H1 (cell line): ENCODE results near the gene PET117. TPM values are rescaled to one million over a fixed set of nuclear protein-coding genes. Genes with fewer than 3 reads are reported as not detected.

Experiments used
- ASH2L ChIP-seq: fragments of 200-600, 300-600 bp; sonication (generic); IDR thresholded peaks from one replicate; pipeline ENCODE4 v1.7.1; 2017; ENCODE audit warnings: low read length
- SP2 ChIP-seq: IDR thresholded peaks from 2 replicates; pipeline ENCODE4 v1.6.1; 2012; ENCODE audit warnings: mild to moderate bottlenecking, low read length, inconsistent platforms
- SP4 ChIP-seq: IDR thresholded peaks from 2 replicates; pipeline ENCODE4 v1.6.1; 2012; ENCODE audit warnings: low read length, inconsistent platforms
- TAF1 ChIP-seq: IDR thresholded peaks from 2 replicates; pipeline ENCODE4 v1.6.1; 2011; ENCODE audit warnings: mild to moderate bottlenecking, low read depth, low read length
- polyA plus RNA-seq, 7 experiments: library from polyadenylated mRNA; depleted of rRNA in 3 of 7; stranded (reverse) in 5 of 7; unstranded in 2 of 7; fragments of >200 nt in 5 of 7; fragments of 200-250 nt in 2 of 7; gene quantifications; 1 replicate in 5 of 7; 2 replicates in 1 of 7; 4 replicates in 1 of 7; pipeline versions ENCODE4 v1.2.1 to v1.2.3, GENCODE V29; 2011 to 2013; ENCODE audit warnings: missing spikeins in 2 of 7, mixed read lengths in 2 of 7
- total RNA-seq: library from RNA; stranded (reverse); fragmentation: NEBNext Ultra II Directional; extraction: Animal tissue kit (Norgen Biotek cat#: 25700); gene quantifications from 2 replicates; pipeline ENCODE4 v1.2.1, GENCODE V29; 2021

Gene PET117
- total and polyA plus RNA-seq, 2 of the 8 experiments (the other 6 are each of a cell fraction or from before 2014, with no cell fraction given), result 9.1 to 23.8 TPM

GRCh38 chr20:18166241-18166881, 28.7 kb downstream of the PET117 start (continued):
- TF ChIP-seq TAF1, result no peak
- no peak for TF ChIP-seq SP4
- TF ChIP-seq SP2, result no peak
- no peak for TF ChIP-seq ASH2L
